NK-92 treated with Interleukin-12 subunit alpha and Interleukin-12 subunit beta, amount 100 ng/mL, for 24 hours (cell line): ENCODE data around the gene CCM2.

Source experiments
- DNase-seq: peaks from one replicate; lab custom pipeline; 2025; lab: John Stamatoyannopoulos, UW

Gene CCM2

GRCh38 chr7:44969049-44969700 lies 30.8 kb upstream of the CCM2 start:
- no peak for DNase-seq

- DNase-seq: no peak
Observed at GRCh38 chr7:44969701-44970522, 30.1 kb upstream of the CCM2 start.

GRCh38 chr7:44970523-44971051 lies 29.4 kb upstream of the CCM2 start:
- no peak for DNase-seq

GRCh38 chr7:44971188-44971901 lies 28.7 kb upstream of the CCM2 start:
- DNase-seq: no peak

- no peak for DNase-seq
Observed at GRCh38 chr7:44971902-44972441, 28.0 kb upstream of the CCM2 start.

- no peak for DNase-seq
Observed at GRCh38 chr7:44972562-44972961, 27.4 kb upstream of the CCM2 start.

- no peak for DNase-seq
Observed at GRCh38 chr7:44973610-44974401, 26.2 kb upstream of the CCM2 start.

- no peak for DNase-seq
Observed at GRCh38 chr7:44974549-44974948, 25.5 kb upstream of the CCM2 start.

- no peak for DNase-seq
Observed at GRCh38 chr7:44975331-44976039, 24.5 kb upstream of the CCM2 start.

- DNase-seq: no peak
Observed at GRCh38 chr7:44976040-44976745, 23.8 kb upstream of the CCM2 start.

- DNase-seq: no peak
Observed at GRCh38 chr7:44976746-44977196, 23.2 kb upstream of the CCM2 start.

GRCh38 chr7:44977304-44977958 lies 22.6 kb upstream of the CCM2 start:
- peak; percentile 66 for DNase-seq

GRCh38 chr7:44977959-44978335 lies 22.1 kb upstream of the CCM2 start:
- no peak for DNase-seq

- peak; percentile 85 for DNase-seq
Observed at GRCh38 chr7:44978511-44979366, 21.3 kb upstream of the CCM2 start, which contains the start of gene MYO1G. Gene MYO1G (minus strand): TSS chr7:44979015. CDS start chr7:44978961, 54 bp downstream.

GRCh38 chr7:44979481-44980392 lies 20.3 kb upstream of the CCM2 start:
- DNase-seq: peak; percentile 18

- DNase-seq: peak; percentile 56
Observed at GRCh38 chr7:44980393-44981034, 19.5 kb upstream of the CCM2 start.
